Measurements from ENCODE around the gene FRMPD4. TPM values are rescaled to one million over a fixed set of nuclear protein-coding genes. Genes with fewer than 3 reads are reported as not detected.

Gene FRMPD4
- total and polyA plus RNA-seq, 2 donors (not counting 1 experiment from before 2014, with no cell fraction given) = 0.50 to 1.5 TPM

DNA sequence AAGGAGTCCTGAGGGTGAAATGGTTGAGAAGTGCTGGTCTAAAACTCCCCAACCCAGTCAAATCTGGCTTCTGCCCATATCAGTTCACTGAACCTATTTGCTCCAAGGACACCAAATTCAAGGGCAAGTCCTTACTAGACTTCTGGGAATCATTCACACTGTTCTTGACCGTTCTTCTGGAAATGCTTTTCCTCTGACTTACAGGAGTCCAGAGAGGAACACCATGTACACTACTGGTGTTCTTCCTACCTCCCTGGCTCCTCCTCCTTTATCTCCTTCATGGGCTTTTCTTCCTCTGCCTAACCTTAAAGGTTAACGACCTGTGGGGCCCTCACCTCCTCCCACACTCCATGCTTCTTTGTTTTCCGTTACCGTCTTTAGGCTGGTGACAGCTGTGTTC, 281.3 kb downstream of the FRMPD4 start:
- Histone ChIP-seq H2AFZ (ENCODE audit: low read length) (no peak overlapping the region), H3K4me1 (ENCODE audit: control insufficient read depth, extremely low read depth, insufficient read depth, low read length) (no peaks in the 10 kb centered on the region), H3K9ac (ENCODE audit: insufficient read depth, low read length) (no peak overlapping the region), H3K27me3 (ENCODE audit: control insufficient read depth, insufficient read depth, low read length) (no peaks in the 10 kb centered on the region), H3K9me3 (ENCODE audit: control insufficient read depth, insufficient read depth, low read depth, low read length) (no peaks in the 10 kb centered on the region), H3K27ac (ENCODE audit: insufficient read depth, low read length) (no peak overlapping the region), H3K36me3 (ENCODE audit: control insufficient read depth, insufficient read depth, low read length) (no peaks in the 10 kb centered on the region), H4K20me1 (ENCODE audit: control insufficient read depth, extremely low read depth, insufficient read depth, low read length) (no peaks in the 10 kb centered on the region), H3K4me2 (ENCODE audit: extremely low read depth, insufficient read depth, low read length) (no peak overlapping the region), H3K4me3 (replicated peaks in 1 of 4; ENCODE audit: control extremely low read depth in 1 of 4, insufficient read depth in 1 of 4, low read depth in 3 of 4, low read length in 4 of 4) (no peak overlapping the region), H3K79me2 (ENCODE audit: control insufficient read depth, insufficient read depth, low read length) (no peaks in the 10 kb centered on the region)
- DNase-seq (ENCODE audit: low read depth in 2 of 2) = no peak
- TF ChIP-seq EZH2 (IDR thresholded peaks at IDR 0.05; ENCODE audit: low read length, missing control alignments) = no peak
- no peak for TF ChIP-seq CTCF (conservative IDR thresholded peaks at IDR 0.05 in 1 of 2, IDR thresholded peaks at IDR 0.05 in 1 of 2; ENCODE audit: low read depth in 1 of 2, low read length in 2 of 2)

DNA sequence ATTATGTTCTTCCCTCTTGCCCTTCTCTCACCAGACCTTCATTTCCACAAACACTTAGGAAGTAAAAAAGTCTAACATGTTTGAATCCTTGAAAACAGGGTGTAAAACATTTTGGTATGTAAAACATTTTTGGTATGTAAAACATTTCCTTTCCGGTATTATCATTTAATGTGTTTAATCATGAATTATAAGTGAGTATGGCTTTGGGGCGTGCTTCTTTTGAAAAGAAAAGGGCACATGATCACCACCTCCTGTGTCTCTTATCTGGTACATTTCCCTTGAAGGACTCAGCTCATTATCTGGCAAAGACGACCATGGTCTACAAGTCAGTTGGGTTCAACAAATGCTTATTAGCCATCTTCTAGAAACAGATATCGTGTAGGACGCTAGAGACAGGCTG, 283.6 kb downstream of the FRMPD4 start:
- Histone ChIP-seq H3K4me2 (ENCODE audit: extremely low read depth, insufficient read depth, low read length) (peak overlapping the region; percentile 25), H2AFZ (ENCODE audit: low read length) (no peak overlapping the region), H3K79me2 (ENCODE audit: control insufficient read depth, insufficient read depth, low read length) (no peaks in the 10 kb centered on the region), H4K20me1 (ENCODE audit: control insufficient read depth, extremely low read depth, insufficient read depth, low read length) (no peaks in the 10 kb centered on the region), H3K4me1 (ENCODE audit: control insufficient read depth, extremely low read depth, insufficient read depth, low read length) (no peaks in the 10 kb centered on the region), H3K27ac (ENCODE audit: insufficient read depth, low read length) (no peak overlapping the region), H3K27me3 (ENCODE audit: control insufficient read depth, insufficient read depth, low read length) (no peaks in the 10 kb centered on the region), H3K36me3 (ENCODE audit: control insufficient read depth, insufficient read depth, low read length) (no peaks in the 10 kb centered on the region), H3K4me3 (replicated peaks in 1 of 4; ENCODE audit: control extremely low read depth in 1 of 4, insufficient read depth in 1 of 4, low read depth in 3 of 4, low read length in 4 of 4) (no peak overlapping the region), H3K9me3 (ENCODE audit: control insufficient read depth, insufficient read depth, low read depth, low read length) (no peaks in the 10 kb centered on the region), H3K9ac (ENCODE audit: insufficient read depth, low read length) (no peak overlapping the region)
- TF ChIP-seq CTCF (conservative IDR thresholded peaks at IDR 0.05 in 1 of 2, IDR thresholded peaks at IDR 0.05 in 1 of 2; ENCODE audit: low read depth in 1 of 2, low read length in 2 of 2) = no peak
- peak in 1 of 2 donors; percentile 32 for DNase-seq (ENCODE audit: low read depth in 2 of 2)

GRCh38 chrX:12423346-12423745, 285.1 kb downstream of the FRMPD4 start:
- H3K4me3 ChIP-seq (replicated peaks in 1 of 4; ENCODE audit: control extremely low read depth in 1 of 4, insufficient read depth in 1 of 4, low read depth in 3 of 4, low read length in 4 of 4) = no peak overlapping the region
- H4K20me1 ChIP-seq (ENCODE audit: control insufficient read depth, extremely low read depth, insufficient read depth, low read length) = no peaks in the 10 kb centered on the region
- no peak for DNase-seq (ENCODE audit: low read depth in 2 of 2)

More at GRCh38 chrX:12423346-12423745, 285.1 kb downstream of the FRMPD4 start:
- H3K27ac ChIP-seq (ENCODE audit: insufficient read depth, low read length) = no peak overlapping the region
- no peak for TF ChIP-seq CTCF (conservative IDR thresholded peaks at IDR 0.05 in 1 of 2, IDR thresholded peaks at IDR 0.05 in 1 of 2; ENCODE audit: low read depth in 1 of 2, low read length in 2 of 2)
- no peak for TF ChIP-seq EZH2 (IDR thresholded peaks at IDR 0.05; ENCODE audit: low read length, missing control alignments)
- H3K79me2 ChIP-seq (ENCODE audit: control insufficient read depth, insufficient read depth, low read length) = no peaks in the 10 kb centered on the region
- H3K9me3 ChIP-seq (ENCODE audit: control insufficient read depth, insufficient read depth, low read depth, low read length) = no peaks in the 10 kb centered on the region
- H3K9ac ChIP-seq (ENCODE audit: insufficient read depth, low read length) = no peak overlapping the region
- no peak overlapping the region for H3K4me2 ChIP-seq (ENCODE audit: extremely low read depth, insufficient read depth, low read length)
- no peaks in the 10 kb centered on the region for H3K27me3 ChIP-seq (ENCODE audit: control insufficient read depth, insufficient read depth, low read length)
- no peaks in the 10 kb centered on the region for H3K4me1 ChIP-seq (ENCODE audit: control insufficient read depth, extremely low read depth, insufficient read depth, low read length)
- H3K36me3 ChIP-seq (ENCODE audit: control insufficient read depth, insufficient read depth, low read length) = no peaks in the 10 kb centered on the region
- no peak overlapping the region for H2AFZ ChIP-seq (ENCODE audit: low read length)
